Ramos (cell line): ENCODE measurements around the gene PNPLA3.

Source experiments
- in situ Hi-C: fragments of 300-500 bp; cut with MboI; formaldehyde crosslinking; loops from one replicate; pipeline ENCODE4 v1.14.3; 2022; ENCODE audit warnings: low sequenced_read_pairs; ENCODE audit not compliant: unreplicated experiment

Gene PNPLA3

DNA sequence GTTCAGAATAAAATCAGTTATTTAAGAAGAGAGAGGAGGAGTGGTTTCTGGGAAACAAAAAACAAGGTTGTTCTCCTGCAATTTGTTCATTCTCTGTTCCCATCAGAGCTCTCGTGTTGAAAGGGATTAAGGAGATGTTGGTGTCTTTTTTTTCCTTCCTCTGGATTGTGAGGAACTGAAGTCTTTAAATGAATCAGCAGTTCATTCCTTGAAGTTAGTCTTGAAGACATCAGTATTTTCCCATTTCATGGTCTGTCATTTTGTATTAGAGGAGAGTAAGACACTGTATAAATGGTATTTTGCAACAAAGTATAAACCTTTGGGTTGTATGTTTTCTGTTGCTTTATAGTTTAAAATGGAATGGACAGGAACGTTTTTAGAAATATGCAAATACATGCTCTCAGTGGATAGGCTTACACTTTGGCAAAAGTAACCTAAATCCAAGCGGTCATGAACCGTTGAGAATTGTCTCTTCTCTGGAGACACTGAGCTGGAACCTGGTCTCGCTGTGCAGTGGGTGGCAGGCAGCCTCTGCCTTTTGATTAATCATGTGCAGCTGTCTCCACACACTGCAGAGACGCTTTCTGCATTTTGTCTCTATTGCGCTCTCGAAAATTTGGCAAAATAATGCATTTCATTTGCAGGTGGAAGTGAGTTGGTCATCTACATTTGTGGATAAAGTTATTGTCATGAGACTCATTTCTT is 64.7 kb downstream of the PNPLA3 start:
- in situ Hi-C loops, result no loop called here

DNA sequence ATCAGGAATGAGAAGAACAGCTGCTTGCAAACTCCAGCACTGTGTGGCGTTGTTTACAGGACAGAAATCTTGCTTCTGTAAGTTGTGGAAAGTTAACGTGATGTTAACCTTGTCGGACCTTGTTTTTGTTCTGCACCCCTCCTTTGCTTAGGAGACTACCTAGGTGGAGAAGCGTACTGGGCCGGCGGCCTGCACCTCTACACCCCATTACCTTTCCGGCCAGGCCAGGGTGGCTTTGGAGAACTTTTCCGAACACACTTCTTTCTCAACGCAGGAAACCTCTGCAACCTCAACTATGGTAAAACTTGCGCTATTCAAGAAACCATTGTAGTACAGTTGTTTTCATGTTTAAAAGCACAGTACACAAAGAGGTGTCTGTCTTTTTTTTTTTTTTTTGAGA is 65.4 kb downstream of the PNPLA3 start:
- in situ Hi-C loops, result no loop called here

DNA sequence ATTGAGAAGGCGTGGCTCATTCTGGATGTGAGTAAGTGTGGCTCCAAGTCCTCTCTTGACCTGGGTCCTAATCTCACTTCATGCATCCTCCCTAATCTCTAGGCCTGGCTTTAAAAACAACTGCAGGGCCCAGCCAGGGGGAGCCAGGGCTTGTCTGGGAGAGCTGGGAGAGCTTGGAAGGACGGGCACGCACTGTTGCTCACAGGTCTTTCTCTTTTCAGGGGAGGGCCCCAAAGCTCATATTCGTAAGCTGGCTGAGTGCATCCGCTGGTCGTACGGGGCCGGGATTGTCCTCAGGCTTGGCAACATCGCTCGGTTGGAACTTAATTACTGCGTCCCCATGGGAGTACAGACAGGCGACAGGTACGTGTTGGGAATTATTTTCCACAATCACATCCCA is 66.4 kb downstream of the PNPLA3 start:
- in situ Hi-C loops, result loop anchor here (10.0 kb wide), 1 partner anchor 635 kb away; no protein-coding TSS in a partner anchor

DNA sequence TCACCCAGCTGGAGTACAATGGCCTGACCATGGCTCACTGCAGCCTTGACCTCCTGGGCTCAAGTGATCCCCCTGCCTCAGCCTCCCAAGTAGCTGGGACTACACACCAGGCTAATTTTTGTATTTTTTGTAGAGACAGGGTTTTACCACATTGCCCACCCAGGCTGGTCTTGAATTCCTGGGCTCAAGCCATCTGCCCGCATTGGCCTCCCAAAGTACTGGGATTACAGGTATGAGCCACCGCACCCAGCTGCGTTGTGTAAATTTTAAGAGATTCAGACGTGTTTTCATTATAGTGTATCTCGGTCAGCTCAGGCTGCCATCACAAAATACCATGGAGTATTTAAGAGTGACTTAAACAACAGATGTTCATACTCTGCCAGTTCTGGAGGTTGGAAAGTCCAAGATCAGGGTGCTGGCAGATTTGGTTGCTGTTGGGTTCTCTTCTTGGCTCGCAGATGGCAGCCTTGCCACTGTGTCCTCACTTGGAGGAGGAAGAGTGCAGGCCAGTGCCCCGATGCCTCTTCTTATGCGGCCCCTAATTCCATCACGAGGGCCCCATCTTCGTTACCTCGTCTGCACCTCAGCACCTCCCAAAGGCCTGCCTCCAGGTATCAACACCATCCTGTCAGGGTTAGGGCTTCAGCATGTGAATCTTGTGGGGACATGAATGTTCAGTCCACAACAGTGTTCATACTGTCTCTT is 67.9 kb downstream of the PNPLA3 start:
- in situ Hi-C loops, result loop anchor here (10.0 kb wide), 1 partner anchor 633 kb away; no protein-coding TSS in a partner anchor

DNA sequence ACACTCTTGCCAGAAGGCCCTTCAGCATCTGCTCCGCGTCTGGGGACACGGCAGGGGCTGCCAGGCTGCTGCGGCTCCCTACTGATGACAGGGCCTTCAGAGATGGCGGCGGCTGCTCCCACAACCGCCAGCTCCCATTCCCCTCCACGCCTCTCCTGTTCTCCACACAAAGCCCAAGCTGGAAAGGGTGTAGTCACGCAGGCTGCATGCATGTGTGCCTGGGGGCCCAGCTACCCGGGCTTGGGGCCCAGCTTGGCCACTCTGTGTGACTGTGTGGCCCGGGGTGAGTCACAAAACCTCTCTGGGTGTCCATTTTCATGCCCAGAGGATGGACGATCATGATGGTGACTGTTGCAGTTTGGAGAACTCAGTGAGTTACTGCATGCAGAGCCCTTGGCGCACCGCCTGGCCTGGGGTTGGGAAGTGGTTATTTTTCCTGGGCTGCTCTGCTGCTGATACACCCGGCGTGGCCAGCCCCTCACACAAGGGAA is 68.8 kb downstream of the PNPLA3 start:
- in situ Hi-C loops, result loop anchor here (10.0 kb wide), 1 partner anchor 632 kb away; no protein-coding TSS in a partner anchor

DNA sequence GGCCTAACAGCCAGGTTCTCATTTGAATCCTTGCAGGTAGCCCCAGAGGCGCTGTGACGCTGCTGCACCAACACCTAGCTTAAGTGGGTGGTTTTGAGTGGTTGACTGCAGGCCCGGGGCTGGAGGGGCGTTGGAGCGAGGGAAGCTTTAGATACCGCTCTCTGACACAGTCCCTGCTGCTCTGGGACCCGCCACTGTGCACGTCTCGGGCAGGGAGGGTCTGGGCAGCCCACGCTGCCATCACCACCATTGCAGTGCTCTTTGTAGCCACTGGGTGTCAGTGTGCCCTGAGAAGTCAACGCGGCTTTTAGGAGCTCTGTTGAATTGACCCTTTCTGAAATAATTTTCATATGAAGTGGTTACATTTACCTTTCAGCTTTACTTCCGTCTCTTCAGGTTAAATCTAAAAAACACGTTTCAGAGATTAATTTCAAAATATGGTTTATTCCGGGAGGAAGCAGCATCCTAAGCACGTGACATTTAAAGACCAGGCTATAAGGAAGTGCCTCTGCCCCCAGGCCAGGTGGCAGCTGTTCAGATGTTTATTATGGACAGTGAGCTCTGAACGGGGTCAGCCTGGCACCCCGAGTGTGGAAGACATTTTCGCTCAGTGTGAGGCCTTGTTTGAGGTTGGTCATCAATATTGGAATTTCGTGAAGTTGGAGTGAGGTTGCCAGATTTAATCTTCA is 69.6 kb downstream of the PNPLA3 start:
- in situ Hi-C loops, result loop anchor here (10.0 kb wide), 1 partner anchor 632 kb away; no protein-coding TSS in a partner anchor

DNA sequence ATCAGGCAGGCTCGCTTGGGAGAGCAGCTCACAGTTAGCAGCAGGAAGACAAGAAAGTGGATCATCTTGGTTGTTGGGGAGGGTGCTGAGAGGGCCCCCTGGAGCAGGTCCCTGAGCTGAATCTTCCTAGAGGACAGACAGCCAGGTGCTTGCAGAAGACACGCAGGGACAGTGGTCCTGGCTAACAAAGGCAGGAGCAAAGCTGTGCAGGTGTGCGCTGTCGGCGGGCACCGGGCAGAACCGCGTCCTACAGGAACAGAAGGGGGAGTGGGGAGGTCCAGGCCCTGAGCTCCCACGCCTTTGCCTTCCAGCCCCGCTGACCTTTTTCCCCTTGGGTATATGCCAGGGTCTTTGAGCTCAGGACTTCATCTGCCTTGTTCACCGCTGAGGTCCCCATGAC is 70.4 kb downstream of the PNPLA3 start:
- in situ Hi-C loops, result loop anchor here (10.0 kb wide), 1 partner anchor 631 kb away; no protein-coding TSS in a partner anchor

DNA sequence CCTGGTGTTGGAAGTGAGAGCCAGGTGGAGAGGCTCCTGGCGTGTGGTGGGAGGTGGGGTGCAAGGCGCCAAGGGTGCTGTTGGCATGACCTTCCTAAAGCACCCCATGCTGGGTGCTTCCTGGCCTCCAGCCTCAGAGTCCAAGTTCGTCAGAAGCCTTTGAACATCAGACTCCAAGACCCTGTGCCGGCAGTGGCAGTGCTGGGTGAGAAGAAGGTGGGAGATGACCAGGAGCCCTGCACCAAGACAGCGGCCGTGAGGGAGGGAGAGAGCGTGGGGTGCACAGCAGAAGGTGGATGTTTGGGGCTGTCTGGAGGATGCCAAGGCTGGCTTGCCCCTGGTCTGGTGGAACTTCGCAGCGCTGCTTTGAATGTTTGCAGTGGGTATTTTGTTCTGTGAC is 70.8 kb downstream of the PNPLA3 start:
- in situ Hi-C loops, result loop anchor here (10.0 kb wide), 1 partner anchor 630 kb away; no protein-coding TSS in a partner anchor

DNA sequence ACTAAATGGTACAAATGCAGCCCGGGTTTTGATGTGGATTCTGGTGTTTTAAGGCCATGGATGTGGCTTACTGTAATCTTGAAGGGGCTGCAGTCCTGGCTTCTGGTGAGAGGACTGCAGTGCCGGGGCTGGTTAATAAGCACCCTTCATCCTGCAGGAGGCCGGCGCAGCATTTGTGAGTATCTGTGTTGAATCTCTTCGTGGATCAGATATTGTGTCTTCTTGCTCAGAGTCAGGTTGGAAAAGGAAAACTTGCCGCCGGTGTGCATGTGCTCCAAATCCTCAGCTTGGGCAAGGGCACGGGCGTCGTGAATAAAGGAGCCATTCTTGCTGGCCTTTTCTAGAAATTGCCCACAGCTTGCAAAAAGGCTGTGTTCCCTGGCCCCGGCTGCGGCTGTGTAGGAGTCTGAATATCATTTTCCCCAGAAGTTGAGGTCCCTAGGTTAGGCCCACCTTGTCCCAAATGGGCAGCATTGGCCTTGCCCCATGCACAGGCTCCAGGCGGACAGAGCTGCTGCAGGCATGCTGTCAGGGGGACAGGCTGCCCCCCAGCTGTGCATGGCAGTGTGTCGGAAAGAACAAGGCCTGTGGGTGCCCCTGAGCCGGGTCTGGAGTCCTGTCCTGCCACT is 71.6 kb downstream of the PNPLA3 start:
- in situ Hi-C loops, result loop anchor here (10.0 kb wide), 1 partner anchor 630 kb away; no protein-coding TSS in a partner anchor

DNA sequence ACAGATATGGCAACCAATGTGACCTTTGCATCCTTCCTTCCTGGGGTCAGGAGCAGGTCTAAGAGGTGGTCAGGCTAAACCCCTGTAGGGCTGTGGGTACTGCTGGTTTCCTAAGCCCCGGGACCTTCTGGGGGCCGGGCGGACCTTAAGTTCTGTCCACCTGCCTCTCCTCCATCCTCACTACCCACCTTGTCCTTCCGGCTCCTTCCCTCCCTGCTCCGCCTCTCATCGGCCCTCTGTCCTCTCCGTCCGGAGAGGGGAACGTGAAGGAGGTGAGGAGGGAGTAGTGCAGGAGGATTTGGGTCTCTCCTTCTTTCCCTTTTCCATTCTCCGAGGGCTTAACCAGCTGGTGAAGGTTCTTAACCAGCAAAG is 72.2 kb downstream of the PNPLA3 start:
- in situ Hi-C loops, result loop anchor here (10.0 kb wide), 1 partner anchor 629 kb away; no protein-coding TSS in a partner anchor

DNA sequence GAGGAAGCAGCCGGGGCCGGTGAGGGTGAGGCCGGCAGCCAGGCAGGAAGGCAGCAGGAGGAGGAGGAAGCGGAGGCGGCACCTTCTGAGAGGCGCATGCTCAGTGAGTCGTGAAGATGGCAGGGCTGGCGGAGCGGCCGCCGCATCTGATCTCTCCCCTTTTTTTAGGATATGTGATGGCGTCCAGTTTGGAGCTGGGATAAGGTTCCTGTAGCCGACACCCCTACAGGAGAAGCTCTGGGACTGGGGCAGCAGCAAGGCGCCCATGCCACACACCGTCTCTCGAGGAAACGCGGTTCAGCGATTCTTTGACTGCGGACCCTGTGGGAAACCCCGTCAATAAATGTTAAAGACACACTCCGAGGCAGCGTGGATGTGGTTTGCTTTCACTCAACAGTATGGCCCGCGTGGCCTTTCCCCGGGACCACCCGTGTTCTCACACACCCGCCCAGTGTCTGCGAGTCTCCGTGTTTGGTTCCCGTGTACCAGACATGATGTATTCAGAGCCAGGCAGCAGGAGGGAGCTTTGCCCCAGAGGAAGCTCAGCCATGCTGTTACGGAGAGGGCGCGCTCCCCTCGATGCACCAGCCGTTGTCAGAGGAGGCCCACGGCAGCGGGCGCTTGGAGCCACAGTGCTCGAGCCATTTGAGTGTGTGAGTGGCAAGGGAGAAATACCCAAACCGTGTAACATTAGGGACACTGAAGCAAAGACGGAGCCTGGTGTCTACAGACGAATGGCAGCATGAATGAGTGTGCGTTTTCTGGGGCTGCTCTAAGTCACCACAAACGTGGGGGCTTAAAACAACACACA is 72.8 kb downstream of the PNPLA3 start:
- in situ Hi-C loops, result loop anchor here (10.0 kb wide), 1 partner anchor 628 kb away; no protein-coding TSS in a partner anchor

DNA sequence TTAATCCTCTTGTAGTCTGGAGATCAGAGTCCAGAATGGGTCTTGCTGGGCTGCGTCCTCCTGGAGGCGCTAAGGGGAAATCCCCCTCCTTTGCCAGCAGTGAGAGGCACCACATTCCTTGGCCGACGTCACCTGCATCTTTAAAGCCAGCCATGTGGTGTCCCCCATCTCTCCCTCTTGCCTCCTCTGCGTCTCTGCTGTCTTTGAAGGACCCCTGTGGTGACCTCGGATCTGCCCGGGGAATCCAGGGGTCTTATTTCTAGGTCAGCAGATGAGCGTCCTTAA is 73.3 kb downstream of the PNPLA3 start:
- in situ Hi-C loops, result loop anchor here (10.0 kb wide), 1 partner anchor 628 kb away; no protein-coding TSS in a partner anchor
